ENCODE measurements around the gene FMNL1. TPM values are rescaled to one million over a fixed set of nuclear protein-coding genes. Genes with fewer than 3 reads are reported as not detected.
A peak's percentile ranks its signal among the peaks of the same experiment; 100 is the strongest.

FMNL1 gene
- total and polyA plus RNA-seq, 10 of the 15 experiments (the other 5 are each of a cell fraction or from before 2014, with no cell fraction given) = 3.3 to 108 (median 19.5) TPM

- TF ChIP-seq ELK1 (IDR thresholded peaks at IDR 0.05; ENCODE audit: low read depth, low read length) = no peak
- TF ChIP-seq MXI1 (IDR thresholded peaks at IDR 0.05; ENCODE audit: low read depth, low read length) = 0 out of 2 replicates have a peak, but pooled peaks have one; percentile 22
- no peak for TF ChIP-seq ASH2L (IDR thresholded peaks at IDR 0.05; ENCODE audit: borderline replicate concordance, low read depth)
- peak in 1 of 2 experiments; percentile 63; a peak in 3 of 4 replicates for TF ChIP-seq BHLHE40 (IDR thresholded peaks at IDR 0.05; ENCODE audit: borderline replicate concordance in 1 of 2, low read depth in 2 of 2, low read length in 1 of 2)
- TF ChIP-seq GATAD2B (conservative IDR thresholded peaks at IDR 0.05; ENCODE audit: low read depth) = no peak; the same call in 1 of the 2 replicates
- TF ChIP-seq NR2F1 (conservative IDR thresholded peaks at IDR 0.05) = peak; percentile 87
- peak; percentile 47 for TF ChIP-seq RELA (IDR thresholded peaks at IDR 0.05; ENCODE audit: borderline replicate concordance, partially characterized antibody)
- TF ChIP-seq HDAC2 (IDR thresholded peaks at IDR 0.05) = no peak
- peak; percentile 32; the same call in 1 of the 2 replicates for TF ChIP-seq IKZF1 (conservative IDR thresholded peaks at IDR 0.05)
- no peak for TF ChIP-seq ZBTB4 (CRISPR knock-in tag; IDR thresholded peaks at IDR 0.05)
- no peak for TF ChIP-seq SKIL (IDR thresholded peaks at IDR 0.05; ENCODE audit: low read depth, poor library complexity, severe bottlenecking)
- TF ChIP-seq NR2C2 (IDR thresholded peaks at IDR 0.05; ENCODE audit: borderline replicate concordance, control insufficient read depth, insufficient read length, low read depth) = no peak
- 0 out of 2 replicates have a peak, but pooled peaks have one; percentile 26 for TF ChIP-seq IRF4 (IDR thresholded peaks at IDR 0.05; ENCODE audit: low read depth, low read length)
- TF ChIP-seq NFXL1 (IDR thresholded peaks at IDR 0.05; ENCODE audit: borderline replicate concordance) = no peak
- TF ChIP-seq HSF1 (IDR thresholded peaks at IDR 0.05; ENCODE audit: low read depth, low read length) = no peak
- TF ChIP-seq TBL1XR1 (IDR thresholded peaks at IDR 0.05; ENCODE audit: low read depth, low read length) = peak; percentile 13; the same call in 1 of the 2 replicates
- TF ChIP-seq RELB (IDR thresholded peaks at IDR 0.05; ENCODE audit: low read depth) = peak; percentile 49; the same call in 1 of the 2 replicates
These were observed 2.1 kb downstream of the FMNL1 start (continued) for GRCh38 chr17:45223539-45224528.
